Endometrial microvascular endothelial cells (primary cell): ENCODE data around the gene GABRA5. TPM values are rescaled to one million over a fixed set of nuclear protein-coding genes. Genes with fewer than 3 reads are reported as not detected.

Source experiments
- in situ Hi-C: cut with HindIII; loops from 2 replicates; pipeline ENCODE4 v1.10.0; 2017; ENCODE audit warnings: low sequenced_read_pairs, low pct_unique_long_range_greater_than_20kb; ENCODE audit errors: inconsistent ontology term
- total RNA-seq: library from RNA; depleted of rRNA; stranded (reverse); fragments of >200 nt; gene quantifications from one replicate; pipeline ENCODE4 v1.2.3, GENCODE V29; 2015; ENCODE audit errors: inconsistent ontology term

Gene GABRA5
- total RNA-seq, 1 donor from 2014 or later: not detected

DNA sequence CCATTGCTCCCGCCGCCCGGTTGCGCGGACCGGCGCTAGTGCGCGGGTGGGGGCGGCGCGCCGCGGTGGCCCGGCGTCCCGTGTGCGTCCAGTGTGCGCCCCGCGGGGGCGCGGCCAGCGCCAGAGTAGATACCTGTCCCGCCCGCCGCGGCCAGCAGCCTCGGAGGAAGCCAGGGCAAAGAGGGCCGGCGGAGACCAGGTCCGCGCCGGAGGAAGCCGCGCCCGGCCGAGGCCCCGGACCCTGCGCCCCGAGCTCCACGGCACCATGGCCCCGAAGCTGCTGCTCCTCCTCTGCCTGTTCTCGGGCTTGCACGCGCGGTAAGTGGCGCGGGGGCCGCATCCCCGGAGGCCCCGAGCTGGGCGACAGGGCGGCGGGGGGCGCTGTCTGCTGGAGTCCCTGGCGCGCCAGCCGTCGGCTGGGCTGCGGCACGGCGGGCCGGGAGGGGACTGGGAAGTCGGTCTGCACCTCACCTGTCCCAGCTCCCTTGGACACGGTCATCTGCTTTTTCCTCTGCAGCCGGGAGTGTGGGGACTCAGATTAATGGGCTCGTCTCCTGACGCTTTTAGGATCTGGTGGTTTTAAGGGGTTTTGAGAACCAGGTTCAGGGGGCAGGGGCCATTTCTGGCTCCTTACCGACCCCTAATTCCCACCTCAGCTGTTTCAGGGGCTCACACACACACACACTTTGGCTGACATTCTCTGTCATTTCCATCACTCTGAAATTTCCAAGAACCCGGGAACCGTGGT, 104.6 kb downstream of the GABRA5 start:
- in situ Hi-C loops: no loop called here

GRCh38 chr15:26972636-26973035, 105.8 kb downstream of the GABRA5 start:
- in situ Hi-C loops: no loop called here

- in situ Hi-C loops: no loop called here
Observed at GRCh38 chr15:26974120-26974780, 107.4 kb downstream of the GABRA5 start.

GRCh38 chr15:26981492-26981891, 114.6 kb downstream of the GABRA5 start:
- in situ Hi-C loops: no loop called here

DNA sequence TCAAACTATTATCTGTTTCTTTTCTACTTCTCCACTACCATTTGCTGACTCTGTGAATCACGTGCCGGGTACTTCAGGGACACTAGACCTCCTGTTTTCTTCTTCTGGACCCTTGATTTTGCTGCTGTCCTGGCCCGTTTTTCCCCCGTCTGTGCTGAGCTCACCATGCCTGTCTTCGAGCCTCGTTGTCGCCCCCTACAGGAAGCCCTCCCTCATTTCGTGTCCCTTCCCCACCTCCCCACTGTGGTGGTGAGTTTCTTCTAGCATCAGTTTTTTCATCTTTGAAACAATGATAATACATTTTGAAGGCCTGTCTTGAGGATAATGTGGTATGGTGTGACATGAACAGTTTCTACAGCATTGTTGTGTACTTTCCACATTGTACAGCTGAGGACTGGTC, 117.0 kb downstream of the GABRA5 start:
- in situ Hi-C loops: no loop called here

GRCh38 chr15:26985050-26985449, 118.2 kb downstream of the GABRA5 start:
- in situ Hi-C loops: no loop called here

- in situ Hi-C loops: no loop called here
Observed at GRCh38 chr15:26996250-26996649, 129.4 kb downstream of the GABRA5 start.

Other genes starting within 250 kb of the GABRA5 start
- gene GABRB3, start 94.0 kb upstream of the GABRA5 start, total RNA-seq: not detected
- not detected for gene GABRG3, start 104.1 kb downstream of the GABRA5 start, total RNA-seq